Measurements from ENCODE around the gene PTPRK. TPM values are rescaled to one million over a fixed set of nuclear protein-coding genes. Genes with fewer than 3 reads are reported as not detected.

Gene PTPRK
- total RNA-seq, 1 experiment from 2014 or later: 34.2 TPM

DNA sequence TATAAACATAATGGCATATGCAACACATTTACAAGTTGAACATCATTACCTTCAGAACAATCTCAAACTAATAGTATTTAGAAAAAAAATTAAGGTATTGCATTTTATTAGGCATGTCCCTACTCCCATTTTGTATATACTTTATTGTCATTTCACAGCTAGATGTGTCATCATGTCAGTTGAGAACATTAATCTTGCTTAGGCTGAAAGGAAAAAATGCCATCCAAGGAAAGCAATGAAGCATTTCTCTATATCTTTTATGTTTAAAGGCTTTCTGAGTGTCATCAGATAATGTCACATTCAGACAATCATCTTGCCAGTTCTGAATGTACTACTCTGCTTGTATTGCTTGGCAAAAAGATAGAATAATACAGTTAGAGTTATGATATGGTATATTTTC is 390.7 kb downstream of the PTPRK start:
- H3K4me3 ChIP-seq (replicated peaks in 1 of 2; ENCODE audit: low read depth in 1 of 2, low read length in 2 of 2): no peak overlapping the region
- ChIA-PET POLR2A (no interaction called here), CTCF (no interaction called here), RAD21 (ENCODE audit: low non-redundant PET in 1 of 2, low total read pairs in 2 of 2, uncharacterized antibody in 2 of 2, unreplicated experiment in 2 of 2) (no interaction called here)
- no peak overlapping the region for H3K9ac ChIP-seq (ENCODE audit: low read length)
- no TSS peak for BruUV-seq (replicated peaks)
- H3K9me2 ChIP-seq (ENCODE audit: insufficient read depth): no peaks in the 10 kb centered on the region
- H2AFZ ChIP-seq (ENCODE audit: low read depth, low read length, poor library complexity, severe bottlenecking): no peak overlapping the region
- H3K27me3 ChIP-seq (ENCODE audit: insufficient read depth, low read length): no peaks in the 10 kb centered on the region
- H3K36me3 ChIP-seq (ENCODE audit: control insufficient read depth in 1 of 2, insufficient read depth in 2 of 2, low read length in 2 of 2): no peaks in the 10 kb centered on the region
- peaks cover 0 to 2% of the 10 kb centered on the region in 2 experiments; a peak in 1 of 4 replicates for H3K4me1 ChIP-seq (ENCODE audit: control insufficient read depth in 1 of 2, insufficient read depth in 2 of 2, low read length in 2 of 2)
- no peak for TF ChIP-seq POLR2AphosphoS5 (IDR thresholded peaks at IDR 0.05; ENCODE audit: low read depth, low read length)
- TF ChIP-seq, protein P1, sequence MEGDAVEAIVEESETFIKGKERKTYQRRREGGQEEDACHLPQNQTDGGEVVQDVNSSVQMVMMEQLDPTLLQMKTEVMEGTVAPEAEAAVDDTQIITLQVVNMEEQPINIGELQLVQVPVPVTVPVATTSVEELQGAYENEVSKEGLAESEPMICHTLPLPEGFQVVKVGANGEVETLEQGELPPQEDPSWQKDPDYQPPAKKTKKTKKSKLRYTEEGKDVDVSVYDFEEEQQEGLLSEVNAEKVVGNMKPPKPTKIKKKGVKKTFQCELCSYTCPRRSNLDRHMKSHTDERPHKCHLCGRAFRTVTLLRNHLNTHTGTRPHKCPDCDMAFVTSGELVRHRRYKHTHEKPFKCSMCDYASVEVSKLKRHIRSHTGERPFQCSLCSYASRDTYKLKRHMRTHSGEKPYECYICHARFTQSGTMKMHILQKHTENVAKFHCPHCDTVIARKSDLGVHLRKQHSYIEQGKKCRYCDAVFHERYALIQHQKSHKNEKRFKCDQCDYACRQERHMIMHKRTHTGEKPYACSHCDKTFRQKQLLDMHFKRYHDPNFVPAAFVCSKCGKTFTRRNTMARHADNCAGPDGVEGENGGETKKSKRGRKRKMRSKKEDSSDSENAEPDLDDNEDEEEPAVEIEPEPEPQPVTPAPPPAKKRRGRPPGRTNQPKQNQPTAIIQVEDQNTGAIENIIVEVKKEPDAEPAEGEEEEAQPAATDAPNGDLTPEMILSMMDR (IDR thresholded peaks at IDR 0.05 in 2 of 3, conservative IDR thresholded peaks at IDR 0.05 in 1 of 3; ENCODE audit: borderline replicate concordance in 1 of 3, insufficient read depth in 1 of 3, low read depth in 2 of 3, low read length in 2 of 3): no peak
- TF ChIP-seq SRF (IDR thresholded peaks at IDR 0.05; ENCODE audit: low read depth): no peak
- no peak for TF ChIP-seq ZFX (IDR thresholded peaks at IDR 0.05)
- no peak for TF ChIP-seq RAD21 (IDR thresholded peaks at IDR 0.05; ENCODE audit: low read depth)
- no peak for TF ChIP-seq JUND (IDR thresholded peaks at IDR 0.05)
- TF ChIP-seq EZH2 (IDR thresholded peaks at IDR 0.05): no peak
- no peak for TF ChIP-seq EZH2phosphoT487 (IDR thresholded peaks at IDR 0.05; ENCODE audit: borderline replicate concordance)
- no peak for TF ChIP-seq ZNF274 (IDR thresholded peaks at IDR 0.05; ENCODE audit: low read depth, low read length)
- TF ChIP-seq POLR2A (IDR thresholded peaks at IDR 0.05; ENCODE audit: borderline replicate concordance, extremely low read depth, insufficient read depth, insufficient read length): no peak
- TF ChIP-seq CBX3 (IDR thresholded peaks at IDR 0.05; ENCODE audit: low read depth): no peak
- TF ChIP-seq, protein P2, sequence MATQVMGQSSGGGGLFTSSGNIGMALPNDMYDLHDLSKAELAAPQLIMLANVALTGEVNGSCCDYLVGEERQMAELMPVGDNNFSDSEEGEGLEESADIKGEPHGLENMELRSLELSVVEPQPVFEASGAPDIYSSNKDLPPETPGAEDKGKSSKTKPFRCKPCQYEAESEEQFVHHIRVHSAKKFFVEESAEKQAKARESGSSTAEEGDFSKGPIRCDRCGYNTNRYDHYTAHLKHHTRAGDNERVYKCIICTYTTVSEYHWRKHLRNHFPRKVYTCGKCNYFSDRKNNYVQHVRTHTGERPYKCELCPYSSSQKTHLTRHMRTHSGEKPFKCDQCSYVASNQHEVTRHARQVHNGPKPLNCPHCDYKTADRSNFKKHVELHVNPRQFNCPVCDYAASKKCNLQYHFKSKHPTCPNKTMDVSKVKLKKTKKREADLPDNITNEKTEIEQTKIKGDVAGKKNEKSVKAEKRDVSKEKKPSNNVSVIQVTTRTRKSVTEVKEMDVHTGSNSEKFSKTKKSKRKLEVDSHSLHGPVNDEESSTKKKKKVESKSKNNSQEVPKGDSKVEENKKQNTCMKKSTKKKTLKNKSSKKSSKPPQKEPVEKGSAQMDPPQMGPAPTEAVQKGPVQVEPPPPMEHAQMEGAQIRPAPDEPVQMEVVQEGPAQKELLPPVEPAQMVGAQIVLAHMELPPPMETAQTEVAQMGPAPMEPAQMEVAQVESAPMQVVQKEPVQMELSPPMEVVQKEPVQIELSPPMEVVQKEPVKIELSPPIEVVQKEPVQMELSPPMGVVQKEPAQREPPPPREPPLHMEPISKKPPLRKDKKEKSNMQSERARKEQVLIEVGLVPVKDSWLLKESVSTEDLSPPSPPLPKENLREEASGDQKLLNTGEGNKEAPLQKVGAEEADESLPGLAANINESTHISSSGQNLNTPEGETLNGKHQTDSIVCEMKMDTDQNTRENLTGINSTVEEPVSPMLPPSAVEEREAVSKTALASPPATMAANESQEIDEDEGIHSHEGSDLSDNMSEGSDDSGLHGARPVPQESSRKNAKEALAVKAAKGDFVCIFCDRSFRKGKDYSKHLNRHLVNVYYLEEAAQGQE (IDR thresholded peaks at IDR 0.05; ENCODE audit: low read depth): no peak
- no peak for TF ChIP-seq CEBPB (IDR thresholded peaks at IDR 0.05; ENCODE audit: low read depth)
- H3K27ac ChIP-seq (ENCODE audit: low read depth, low read length): no peak overlapping the region
- H4K20me1 ChIP-seq (ENCODE audit: insufficient read depth): no peaks in the 10 kb centered on the region
- DNase-seq (ENCODE audit: low read depth, low spot score) (no peak), ATAC-seq (no peak)
- no peaks in the 10 kb centered on the region for H3K79me2 ChIP-seq (ENCODE audit: insufficient read depth, low read length)
- H3K9me3 ChIP-seq (ENCODE audit: control insufficient read depth in 1 of 2, insufficient read depth in 1 of 2, low read depth in 1 of 2, low read length in 2 of 2): no peaks in the 10 kb centered on the region
- intact Hi-C loops (cut with micrococcal nuclease): no loop called here
- no peak overlapping the region for H3K4me2 ChIP-seq (ENCODE audit: low read length)
